Measurements from ENCODE around the gene TTC33. TPM values are rescaled to one million over a fixed set of nuclear protein-coding genes. Genes with fewer than 3 reads are reported as not detected.

The TTC33 gene
- total and polyA plus RNA-seq, 2 of the 4 experiments (the other 2 are of a cell fraction): 3.1 to 8.1 TPM

- Histone ChIP-seq H2AK5ac (ENCODE audit: low read depth, low read length) (no peak overlapping the region), H4K91ac (ENCODE audit: insufficient read depth, low read depth, low read length) (no peak overlapping the region), H3K4me2 (ENCODE audit: low read depth, low read length) (no peak overlapping the region), H2AK9ac (replicated peaks; ENCODE audit: low read depth, low read length, poor library complexity) (no peak overlapping the region), H2BK20ac (ENCODE audit: low read depth, low read length) (no peak overlapping the region), H3K9me1 (ENCODE audit: insufficient read depth, low read length) (peaks cover 3% of the 10 kb centered on the region; the same call in 1 of the 2 replicates), H3K23ac (ENCODE audit: low read depth, low read length) (no peak overlapping the region), H2BK120ac (ENCODE audit: low read depth, low read length) (no peak overlapping the region), H3K4me1 (ENCODE audit: control insufficient read depth, insufficient read depth, low read length) (peaks cover 5% of the 10 kb centered on the region), H2BK5ac (ENCODE audit: low read depth, low read length, poor library complexity, severe bottlenecking) (peak overlapping the region; percentile 53), H3K9ac (ENCODE audit: low read depth, low read length) (no peak overlapping the region), H4K5ac (ENCODE audit: low read depth, low read length) (no peak overlapping the region), H3K4ac (ENCODE audit: low read depth, low read length) (no peak overlapping the region), H3K18ac (ENCODE audit: low read depth, low read length) (no peak overlapping the region), H3K9me3 (ENCODE audit: control insufficient read depth, insufficient read depth, low read length) (peaks cover 2% of the 10 kb centered on the region; the same call in 1 of the 2 replicates), H3K4me3 (ENCODE audit: insufficient read depth, low read depth, low read length) (no peak overlapping the region), H2AFZ (replicated peaks; ENCODE audit: low read length, poor library complexity) (no peak overlapping the region), H3K27ac (ENCODE audit: insufficient read depth, low read length) (no peak overlapping the region), H3K36me3 (ENCODE audit: control insufficient read depth, insufficient read depth, low read length) (peaks cover 5% of the 10 kb centered on the region), H2BK15ac (ENCODE audit: low read depth, low read length) (no peak overlapping the region), H4K8ac (ENCODE audit: low read depth in 2 of 2, low read length in 2 of 2) (no peak overlapping the region), H3K56ac (ENCODE audit: extremely low read depth, insufficient read depth, low read length) (no peak overlapping the region), H4K20me1 (ENCODE audit: insufficient read depth, low read length) (no peaks in the 10 kb centered on the region), H3K27me3 (ENCODE audit: control insufficient read depth, insufficient read depth, low read length) (no peaks in the 10 kb centered on the region), H3K79me1 (ENCODE audit: low read depth in 1 of 2, low read length in 2 of 2) (peaks cover 3 to 28% of the 10 kb centered on the region in 2 experiments; a peak in 2 of 4 replicates), H3K14ac (replicated peaks; ENCODE audit: low read depth, low read length) (no peak overlapping the region)
- ChIA-PET CTCF (interaction anchor here (0.8 to 1.6 kb wide), 2 partner anchors 975 to 1116 kb away, joined by 3 to 4 read pairs; no protein-coding TSS in a partner anchor), POLR2A (ENCODE audit: unreplicated experiment) (no interaction called here)
- WGBS, 2 experiments (ENCODE audit: extremely low coverage in 2 of 2, insufficient read length in 1 of 2): no CpG with 5 or more reads among the region's 3 CpGs
- in situ Hi-C loops (cut with MboI; ENCODE audit: low sequenced_read_pairs) (loop anchor here (5.0 kb wide), 1 partner anchor 972 kb away; no protein-coding TSS in a partner anchor), dilution Hi-C loops (cut with HindIII; ENCODE audit: low sequenced_read_pairs, unreplicated experiment) (no loop called here), intact Hi-C loops (cut with micrococcal nuclease) (loop anchor here (2.0 to 10.0 kb wide), 5 partner anchors 189 to 885 kb away; no protein-coding TSS in a partner anchor)
- peak; percentile 78 for ATAC-seq (ENCODE audit: low read depth)
- BruUV-seq (replicated peaks): no TSS peak
- peak; percentile 98 for DNase-seq
- peak; percentile 72; the same call in 1 of the 2 replicates for TF ChIP-seq BHLHE40 (IDR thresholded peaks at IDR 0.05; ENCODE audit: low read depth, low read length)
- TF ChIP-seq NFE2L2 (IDR thresholded peaks at IDR 0.05; ENCODE audit: low read depth, low read length): no peak
- no peak for TF ChIP-seq USF2 (IDR thresholded peaks at IDR 0.05; ENCODE audit: low read depth, low read length)
- TF ChIP-seq, protein P1, sequence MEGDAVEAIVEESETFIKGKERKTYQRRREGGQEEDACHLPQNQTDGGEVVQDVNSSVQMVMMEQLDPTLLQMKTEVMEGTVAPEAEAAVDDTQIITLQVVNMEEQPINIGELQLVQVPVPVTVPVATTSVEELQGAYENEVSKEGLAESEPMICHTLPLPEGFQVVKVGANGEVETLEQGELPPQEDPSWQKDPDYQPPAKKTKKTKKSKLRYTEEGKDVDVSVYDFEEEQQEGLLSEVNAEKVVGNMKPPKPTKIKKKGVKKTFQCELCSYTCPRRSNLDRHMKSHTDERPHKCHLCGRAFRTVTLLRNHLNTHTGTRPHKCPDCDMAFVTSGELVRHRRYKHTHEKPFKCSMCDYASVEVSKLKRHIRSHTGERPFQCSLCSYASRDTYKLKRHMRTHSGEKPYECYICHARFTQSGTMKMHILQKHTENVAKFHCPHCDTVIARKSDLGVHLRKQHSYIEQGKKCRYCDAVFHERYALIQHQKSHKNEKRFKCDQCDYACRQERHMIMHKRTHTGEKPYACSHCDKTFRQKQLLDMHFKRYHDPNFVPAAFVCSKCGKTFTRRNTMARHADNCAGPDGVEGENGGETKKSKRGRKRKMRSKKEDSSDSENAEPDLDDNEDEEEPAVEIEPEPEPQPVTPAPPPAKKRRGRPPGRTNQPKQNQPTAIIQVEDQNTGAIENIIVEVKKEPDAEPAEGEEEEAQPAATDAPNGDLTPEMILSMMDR (conservative IDR thresholded peaks at IDR 0.05; ENCODE audit: low read depth, low read length): no peak
- TF ChIP-seq POLR2A (IDR thresholded peaks at IDR 0.05; ENCODE audit: low read depth, low read length): no peak
- TF ChIP-seq CHD1 (IDR thresholded peaks at IDR 0.05; ENCODE audit: low read depth, low read length): no peak
- TF ChIP-seq ELK1 (IDR thresholded peaks at IDR 0.05; ENCODE audit: borderline replicate concordance, low read depth, low read length): no peak
- TF ChIP-seq RCOR1 (IDR thresholded peaks at IDR 0.05; ENCODE audit: insufficient replicate concordance, low read length): no peak
- TF ChIP-seq FOS (IDR thresholded peaks at IDR 0.05; ENCODE audit: low read depth, low read length): peak; percentile 100
- peak; percentile 24; the same call in 1 of the 2 replicates for TF ChIP-seq SMC3 (IDR thresholded peaks at IDR 0.05; ENCODE audit: low read depth, low read length)
- no peak for TF ChIP-seq RAD21 (IDR thresholded peaks at IDR 0.05; ENCODE audit: low read length)
- TF ChIP-seq RFX5 (IDR thresholded peaks at IDR 0.05; ENCODE audit: low read depth, low read length): no peak
- no peak for TF ChIP-seq MXI1 (IDR thresholded peaks at IDR 0.05; ENCODE audit: borderline replicate concordance, low read depth, low read length)
- peak; percentile 44; the same call in 1 of the 2 replicates for TF ChIP-seq CEBPB (IDR thresholded peaks at IDR 0.05; ENCODE audit: low read depth, low read length)
- peak; percentile 8; the same call in 1 of the 2 replicates for TF ChIP-seq MAFK (IDR thresholded peaks at IDR 0.05; ENCODE audit: low read depth, low read length)
- no peak for TF ChIP-seq MAZ (IDR thresholded peaks at IDR 0.05; ENCODE audit: borderline replicate concordance, low read depth, low read length)
These were observed 66.3 kb downstream of the TTC33 start for GRCh38 chr5:40689438-40689837.

Measured in IMR-90 (cell line).